Measurements from ENCODE around the gene CRYBB2.
"Not testable (repeated sequence)": the region's sequence is repeated elsewhere in the genome, so short reads cannot be mapped to it uniquely, and the experiment has no call there.

CRYBB2 gene

DNA sequence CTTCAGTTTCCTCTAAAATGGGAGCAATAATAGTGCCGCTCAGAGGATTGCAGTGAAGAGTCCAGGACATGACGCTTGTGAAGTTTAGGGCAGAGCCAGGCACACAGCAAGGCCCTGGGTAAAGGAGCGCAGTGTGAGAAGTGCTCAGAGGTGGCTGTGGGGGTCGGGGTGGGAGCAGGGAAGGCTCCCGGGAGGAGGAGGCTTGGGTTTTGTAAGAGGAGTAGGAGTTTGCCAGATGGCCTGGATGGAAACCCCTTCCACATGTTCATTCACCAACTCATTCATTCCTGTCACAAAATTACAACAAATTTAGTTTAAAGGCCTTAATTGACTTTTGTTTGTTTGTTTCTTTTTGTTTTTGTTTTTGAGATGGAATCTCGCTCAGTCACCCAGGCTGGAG lies 17.0 kb downstream of the CRYBB2 start:
- no peak for DNase-seq

DNA sequence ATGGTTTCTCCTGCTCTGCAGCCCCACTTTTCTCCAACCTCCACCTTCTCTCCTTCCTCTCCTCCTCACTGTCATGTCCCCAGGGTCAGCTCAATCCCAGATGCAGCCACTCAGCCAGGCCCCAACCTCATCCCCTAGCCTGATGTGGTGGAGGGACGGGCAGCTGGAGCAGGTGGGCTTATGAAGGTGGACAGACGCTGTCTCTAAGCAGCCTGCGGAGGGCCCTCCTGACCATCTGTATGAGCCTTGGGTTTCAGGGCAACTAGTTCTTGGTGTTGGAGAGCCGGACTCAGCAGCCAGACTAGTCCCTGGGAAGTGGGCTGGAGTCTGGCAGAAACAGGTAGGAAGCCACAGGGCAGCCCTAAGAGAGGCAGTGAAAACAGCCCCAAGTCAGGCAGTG lies 18.1 kb downstream of the CRYBB2 start:
- DNase-seq: no peak

DNA sequence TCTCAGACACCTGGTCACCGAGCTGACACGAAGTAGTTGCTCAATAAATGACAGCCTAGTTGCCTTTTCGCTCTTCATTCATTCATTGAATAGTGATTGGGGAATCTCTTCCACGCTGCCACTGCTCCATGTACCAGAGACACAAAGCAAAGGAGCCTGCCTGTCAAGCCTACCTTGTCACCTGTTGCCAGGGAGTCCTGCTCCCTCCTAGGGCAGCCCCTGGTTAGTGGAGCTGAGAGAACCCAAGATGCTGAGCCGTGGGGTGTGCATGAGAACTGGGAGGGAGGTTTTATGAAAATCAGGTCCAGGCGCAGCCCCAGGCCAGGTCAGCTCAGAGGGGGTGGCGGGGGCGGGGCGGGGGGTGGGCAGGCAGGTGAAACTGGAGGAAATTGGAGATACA lies 18.6 kb downstream of the CRYBB2 start:
- not testable (repeated sequence) for DNase-seq

DNA sequence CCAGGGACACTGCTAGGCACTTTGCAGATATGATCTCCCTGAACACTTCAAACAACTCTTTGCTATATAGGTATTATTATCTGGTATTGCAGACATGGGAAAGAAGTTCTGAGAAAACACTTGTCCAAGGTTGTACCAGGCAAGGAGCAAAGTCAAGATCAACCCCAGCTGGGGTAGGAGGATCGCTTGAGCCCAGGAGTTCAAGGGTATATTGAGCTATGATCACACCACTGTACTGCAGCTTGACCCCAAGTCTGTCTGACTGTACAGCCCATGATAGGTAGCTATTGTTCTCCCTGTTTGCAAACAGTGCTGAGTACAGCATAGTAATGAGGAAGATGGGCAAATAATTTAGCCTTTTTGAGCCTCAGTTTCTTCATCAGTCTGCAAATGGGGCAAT lies 35.7 kb downstream of the CRYBB2 start:
- DNase-seq: not testable (repeated sequence)

DNA sequence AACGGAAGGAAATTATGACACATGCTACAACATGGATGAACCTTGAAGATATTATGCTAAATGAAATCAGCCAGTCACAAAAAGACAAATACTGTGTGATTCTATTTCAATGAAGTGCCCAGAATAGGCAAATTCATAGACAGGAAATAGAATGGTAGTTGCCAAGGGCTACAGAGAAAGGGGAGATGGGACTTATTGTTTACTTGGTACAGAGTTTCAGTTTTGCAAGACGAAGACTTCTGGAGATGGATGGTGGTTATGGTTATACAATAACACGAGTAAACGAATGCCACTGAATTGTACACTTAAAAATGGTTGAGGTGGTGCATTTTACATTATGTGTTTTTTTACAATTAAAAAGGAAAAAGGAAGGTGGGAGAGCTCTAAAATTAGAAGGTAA lies 48.1 kb downstream of the CRYBB2 start:
- DNase-seq: not testable (repeated sequence)

DNA sequence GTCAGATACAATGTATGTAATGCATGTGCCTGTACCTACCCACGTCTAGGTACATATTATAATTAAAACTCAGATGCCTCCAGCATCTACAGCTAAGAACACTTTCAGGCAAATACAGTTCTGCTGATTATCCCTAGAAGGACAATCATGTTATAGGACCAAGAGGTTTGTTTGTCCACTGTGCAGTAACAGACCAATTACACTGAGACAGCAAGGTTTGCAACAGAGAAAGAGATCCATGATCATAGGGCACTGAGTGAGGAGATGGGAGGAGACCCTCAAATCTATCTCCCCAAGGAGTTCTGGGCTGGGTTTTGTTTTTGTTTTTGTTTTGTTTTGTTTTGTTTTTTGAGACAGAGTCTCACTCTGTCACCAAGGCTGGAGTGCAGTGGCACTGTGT lies 49.5 kb downstream of the CRYBB2 start:
- DNase-seq: not testable (repeated sequence)

DNA sequence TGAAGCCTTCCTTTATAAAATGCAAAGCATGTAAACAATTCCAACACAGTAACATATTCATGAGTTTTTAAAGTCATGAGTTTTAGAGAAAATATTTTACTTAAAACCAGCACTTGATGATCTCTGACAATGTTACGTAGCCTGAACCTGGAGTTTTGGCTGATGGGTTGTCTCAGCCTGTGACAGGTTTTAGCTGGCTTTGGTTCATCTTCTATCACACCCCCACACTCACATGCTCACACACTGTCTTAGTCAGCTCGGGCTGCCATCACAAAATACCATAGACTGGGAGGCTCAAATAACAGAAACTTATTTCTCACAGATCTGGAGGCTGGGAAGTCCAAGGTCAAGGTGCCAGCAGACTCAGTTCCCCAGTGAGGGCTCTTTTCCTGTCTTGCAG lies 50.6 kb downstream of the CRYBB2 start:
- DNase-seq: not testable (repeated sequence)

DNA sequence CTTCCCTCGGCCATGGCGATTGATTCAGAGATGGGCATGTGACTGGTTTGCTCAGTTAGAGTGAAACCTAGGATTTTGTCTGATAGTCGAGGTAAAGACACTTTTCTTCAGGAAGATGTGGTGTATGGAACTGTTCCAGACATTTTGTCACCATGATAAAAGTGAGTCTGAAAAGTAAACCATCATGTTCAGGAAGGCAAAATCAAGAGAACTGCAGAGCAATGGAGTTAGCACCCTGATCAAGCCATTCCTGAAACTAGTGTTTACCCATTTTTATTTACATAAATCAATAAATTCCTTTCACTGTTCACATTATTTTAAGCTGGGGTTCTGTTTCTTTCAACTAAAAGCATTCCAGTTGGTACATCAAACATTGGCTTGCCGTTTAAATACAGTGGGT lies 53.8 kb downstream of the CRYBB2 start:
- not testable (repeated sequence) for DNase-seq

DNA sequence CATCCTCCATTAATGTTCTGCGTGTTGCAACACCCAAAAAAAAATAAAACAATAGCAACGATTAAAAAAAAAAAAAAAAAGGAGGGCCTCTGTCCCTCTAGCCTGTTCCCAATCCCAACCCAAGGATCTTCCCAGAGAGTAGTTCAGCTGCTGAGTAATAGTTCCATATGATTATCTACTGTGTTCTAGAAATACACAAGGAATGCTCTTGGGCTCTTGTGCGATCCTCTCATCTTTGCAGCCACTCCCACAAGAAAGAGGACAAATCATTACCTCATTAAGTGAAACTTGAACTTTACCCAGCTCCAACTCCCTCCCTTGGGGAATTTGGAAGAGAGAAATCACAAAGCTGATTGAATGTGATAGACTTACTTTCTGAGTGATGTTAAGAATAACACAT lies 54.5 kb downstream of the CRYBB2 start:
- DNase-seq: not testable (repeated sequence)

DNA sequence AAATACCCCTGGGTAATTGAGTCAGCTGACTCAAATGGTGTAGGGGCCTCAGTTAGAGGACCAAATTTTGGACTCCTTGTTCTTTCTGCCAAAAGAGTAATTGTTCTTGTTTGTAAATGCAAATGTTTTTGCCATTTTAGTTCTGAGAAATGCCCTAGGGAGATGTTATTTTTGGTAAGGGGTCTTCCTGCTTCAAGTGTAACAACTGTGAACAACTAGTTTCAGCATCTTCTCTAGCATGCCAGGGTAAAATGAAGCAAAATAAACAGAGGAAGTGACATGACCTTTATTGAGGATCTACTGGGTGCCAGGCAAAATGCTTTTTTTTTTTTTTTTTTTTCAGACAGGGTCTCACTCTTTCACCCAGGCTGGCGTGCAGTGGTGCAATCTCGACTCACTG lies 60.7 kb downstream of the CRYBB2 start:
- not testable (repeated sequence) for DNase-seq

Measured in activated CD4-positive, alpha-beta T cell treated with anti-CD3 and anti-CD28 coated beads for 48 hours (primary cell).